Endothelial cell of umbilical vein (primary cell): Measurements from ENCODE around the gene LMTK2. TPM values are rescaled to one million over a fixed set of nuclear protein-coding genes. Genes with fewer than 3 reads are reported as not detected.

ENCODE experiments used
- BruUV-seq: library from RNA; stranded (reverse); fragments of 400-500 nt; replicated peaks from 2 replicates; lab custom pipeline; 2021; lab: Mats Ljungman, UMichigan
- CTCF ChIA-PET: fragments of 300-600, 350-600 bp; sonication (Branson Sonifier 250); formaldehyde crosslinking; loops from one replicate; lab custom pipeline; 2021; ENCODE audit warnings: antibody characterized with exemption, inconsistent platforms; lab: Charles Lee
- POLR2A ChIA-PET: fragments of 300-600, 350-600 bp; sonication (Branson Sonifier 250); formaldehyde crosslinking; loops from one replicate; lab custom pipeline; 2021; ENCODE audit warnings: antibody characterized with exemption, inconsistent platforms; lab: Charles Lee
- DNase-seq: peaks from one replicate; pipeline ENCODE4 v3.0.0-alpha.2; 2011; ENCODE audit warnings: low read depth, low spot score
- FAIRE-seq: peaks from 2 replicates; lab custom pipeline; 2011; peaks lifted over from hg19 to GRCh38; lab: Jason Lieb, UNC
- H2AFZ ChIP-seq: 2 replicates; pipeline ENCODE4 v1.6.0; 2012; ENCODE audit warnings: low read depth, low read length, control low read depth, inconsistent platforms
- H3K27ac ChIP-seq: 2 replicates; pipeline ENCODE4 v1.5.1; 2011; ENCODE audit warnings: low read depth, mild to moderate bottlenecking, control low read depth, low read length, moderate library complexity; ENCODE audit not compliant: insufficient read depth
- H3K27me3 ChIP-seq, 2 experiments: 2 replicates each; pipeline versions ENCODE4 v1.6.0 to v1.6.1; 2011; ENCODE audit warnings: low read length in 2 of 2, mixed read lengths in 1 of 2; ENCODE audit not compliant: control insufficient read depth in 2 of 2, insufficient read depth in 2 of 2
- H3K36me3 ChIP-seq, 2 experiments: 2 replicates in 1 of 2; 3 replicates in 1 of 2; pipeline ENCODE4 v1.5.1; 2011; ENCODE audit warnings: low read length in 2 of 2, mild to moderate bottlenecking in 1 of 2, moderate library complexity in 1 of 2; ENCODE audit not compliant: control insufficient read depth in 2 of 2, insufficient read depth in 2 of 2; ENCODE audit errors: extremely low read depth in 1 of 2
- H3K4me1 ChIP-seq: 3 replicates; pipeline ENCODE4 v1.5.1; 2011; ENCODE audit warnings: mild to moderate bottlenecking, low read length; ENCODE audit not compliant: control insufficient read depth, insufficient read depth; ENCODE audit errors: extremely low read depth
- H3K4me2 ChIP-seq: 2 replicates; pipeline ENCODE4 v1.6.1; 2011; ENCODE audit warnings: low read length, control low read depth, mixed read lengths; ENCODE audit not compliant: insufficient read depth
- H3K4me3 ChIP-seq, 3 experiments: fragments of 200-600 bp in 1 of 3; sonication (generic), shearing (Covaris generic) in 1 of 3; replicated peaks in 1 of 3; 2 replicates each; pipeline ENCODE4 v1.5.1; 2011 to 2016; ENCODE audit warnings: control low read depth in 3 of 3, low read length in 3 of 3, mild to moderate bottlenecking in 2 of 3, inconsistent platforms in 1 of 3, low read depth in 1 of 3, moderate library complexity in 1 of 3; ENCODE audit not compliant: insufficient read depth in 1 of 3
- H3K79me2 ChIP-seq: 2 replicates; pipeline ENCODE4 v1.6.0; 2012; ENCODE audit warnings: low read length, inconsistent platforms; ENCODE audit not compliant: control insufficient read depth, insufficient read depth
- H3K9ac ChIP-seq: replicated peaks from 2 replicates; pipeline ENCODE3; 2011; ENCODE audit warnings: low read length, control low read depth; ENCODE audit not compliant: insufficient read depth; ENCODE audit errors: extremely low read depth
- H3K9me1 ChIP-seq: replicated peaks from 3 replicates; pipeline ENCODE4 v1.6.0; 2011; ENCODE audit warnings: mild to moderate bottlenecking, low read length; ENCODE audit not compliant: control insufficient read depth, insufficient read depth; ENCODE audit errors: extremely low read depth
- H3K9me3 ChIP-seq: replicated peaks from 2 replicates; pipeline ENCODE4 v1.5.1; 2012; ENCODE audit warnings: low read length, inconsistent platforms; ENCODE audit not compliant: control insufficient read depth, insufficient read depth
- H4K20me1 ChIP-seq: replicated peaks from 2 replicates; pipeline ENCODE3; 2011; ENCODE audit warnings: mild to moderate bottlenecking, low read length; ENCODE audit not compliant: control insufficient read depth, insufficient read depth; ENCODE audit errors: extremely low read depth
- EZH2 ChIP-seq: IDR thresholded peaks from 2 replicates; pipeline ENCODE4 v1.6.1; 2012; ENCODE audit warnings: borderline replicate concordance, low read depth, mild to moderate bottlenecking, moderate library complexity, low read length, inconsistent platforms; ENCODE audit not compliant: severe bottlenecking
- GATA2 ChIP-seq: IDR thresholded peaks from 2 replicates; pipeline ENCODE4 v1.7.0; 2011; ENCODE audit warnings: low read depth, mild to moderate bottlenecking, moderate library complexity, mixed read lengths, low read length; ENCODE audit not compliant: insufficient read length, insufficient read depth
- POLR2A ChIP-seq: IDR thresholded peaks from 2 replicates; pipeline ENCODE4 v1.6.1; 2012; ENCODE audit warnings: low read depth, mild to moderate bottlenecking, control low read depth, low read length
- POLR2AphosphoS5 ChIP-seq: IDR thresholded peaks from 2 replicates; pipeline ENCODE4 v1.6.1; 2012; ENCODE audit warnings: low read depth, mild to moderate bottlenecking, control low read depth, low read length, moderate library complexity; ENCODE audit not compliant: insufficient read depth
- dilution Hi-C: fragments of 300-500 bp; cut with MboI; formaldehyde crosslinking; loops from one replicate; pipeline ENCODE4 v1.15.0; 2019; ENCODE audit warnings: low sequenced_read_pairs; ENCODE audit not compliant: extremely low pct_ligation_motif_present
- intact Hi-C: fragments of 100-400 bp; cut with micrococcal nuclease; formaldehyde crosslinking; loops from one replicate; pipeline ENCODE4 v1.10.0; 2022
- polyA plus RNA-seq, 4 experiments: library from polyadenylated mRNA; depleted of rRNA in 3 of 4; stranded (reverse) in 3 of 4; unstranded in 1 of 4; fragments of >200 nt; gene quantifications; 2 replicates each; pipeline versions ENCODE4 v1.2.1 to v1.2.3, GENCODE V29; 2011 to 2012; ENCODE audit warnings: missing spikeins in 1 of 4
- total RNA-seq: library from RNA; stranded (reverse); gene quantifications from 2 replicates; pipeline ENCODE4 v1.2.3, GENCODE V29; 2021
- TF ChIP-seq, protein P1 (sequence below), 2 donors: IDR thresholded peaks; 1 replicate in 1 of 2; 2 replicates in 1 of 2; pipeline ENCODE4 v1.5.1; 2011; ENCODE audit warnings: low read length in 2 of 2, mild to moderate bottlenecking in 2 of 2, moderate library complexity in 2 of 2, control low read depth in 1 of 2, inconsistent platforms in 1 of 2, low read depth in 1 of 2; ENCODE audit not compliant: insufficient read depth in 1 of 2; ENCODE audit errors: extremely low read depth in 1 of 2
- TF ChIP-seq, protein P2 (sequence below): IDR thresholded peaks from 2 replicates; pipeline ENCODE4 v1.6.1; 2011; ENCODE audit not compliant: insufficient read depth, insufficient read length

The LMTK2 gene
- total and polyA plus RNA-seq, 2 donors (not counting 3 experiments of a cell fraction or from before 2014, with no cell fraction given) = 5.9 to 13.8 TPM

- Histone ChIP-seq H3K27ac (no peak overlapping the region), H3K4me1 (no peaks in the 10 kb centered on the region), H3K9me3 (no peaks in the 10 kb centered on the region), H3K79me2 (no peaks in the 10 kb centered on the region), H3K4me3 (no peak overlapping the region), H2AFZ (no peak overlapping the region), H4K20me1 (no peaks in the 10 kb centered on the region), H3K27me3 (no peaks in the 10 kb centered on the region), H3K9ac (no peak overlapping the region), H3K36me3 (peaks cover 2 to 23% of the 10 kb centered on the region in 2 experiments), H3K9me1 (no peaks in the 10 kb centered on the region), H3K4me2 (no peak overlapping the region)
- intact Hi-C loops (no loop called here), dilution Hi-C loops (no loop called here)
- TF ChIP-seq, protein P1, sequence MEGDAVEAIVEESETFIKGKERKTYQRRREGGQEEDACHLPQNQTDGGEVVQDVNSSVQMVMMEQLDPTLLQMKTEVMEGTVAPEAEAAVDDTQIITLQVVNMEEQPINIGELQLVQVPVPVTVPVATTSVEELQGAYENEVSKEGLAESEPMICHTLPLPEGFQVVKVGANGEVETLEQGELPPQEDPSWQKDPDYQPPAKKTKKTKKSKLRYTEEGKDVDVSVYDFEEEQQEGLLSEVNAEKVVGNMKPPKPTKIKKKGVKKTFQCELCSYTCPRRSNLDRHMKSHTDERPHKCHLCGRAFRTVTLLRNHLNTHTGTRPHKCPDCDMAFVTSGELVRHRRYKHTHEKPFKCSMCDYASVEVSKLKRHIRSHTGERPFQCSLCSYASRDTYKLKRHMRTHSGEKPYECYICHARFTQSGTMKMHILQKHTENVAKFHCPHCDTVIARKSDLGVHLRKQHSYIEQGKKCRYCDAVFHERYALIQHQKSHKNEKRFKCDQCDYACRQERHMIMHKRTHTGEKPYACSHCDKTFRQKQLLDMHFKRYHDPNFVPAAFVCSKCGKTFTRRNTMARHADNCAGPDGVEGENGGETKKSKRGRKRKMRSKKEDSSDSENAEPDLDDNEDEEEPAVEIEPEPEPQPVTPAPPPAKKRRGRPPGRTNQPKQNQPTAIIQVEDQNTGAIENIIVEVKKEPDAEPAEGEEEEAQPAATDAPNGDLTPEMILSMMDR (IDR thresholded peaks at IDR 0.05; ENCODE audit: extremely low read depth in 1 of 2, insufficient read depth in 1 of 2, low read depth in 1 of 2, low read length in 2 of 2) = no peak
- TF ChIP-seq, protein P2, sequence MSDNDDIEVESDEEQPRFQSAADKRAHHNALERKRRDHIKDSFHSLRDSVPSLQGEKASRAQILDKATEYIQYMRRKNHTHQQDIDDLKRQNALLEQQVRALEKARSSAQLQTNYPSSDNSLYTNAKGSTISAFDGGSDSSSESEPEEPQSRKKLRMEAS = no peak
- TF ChIP-seq POLR2A (no peak), POLR2AphosphoS5 (no peak), EZH2 (no peak), GATA2 (no peak)
- POLR2A ChIA-PET = no interaction called here
- FAIRE-seq = no peak
- no TSS peak for BruUV-seq
- DNase-seq = no peak
- CTCF ChIA-PET = no interaction called here
Measured at GRCh38 chr7:98223898-98224700, 117.4 kb downstream of the LMTK2 start.
